HepG2 (cell line): ENCODE data around the gene LOXL4. TPM values are rescaled to one million over a fixed set of nuclear protein-coding genes. Genes with fewer than 3 reads are reported as not detected.

Experiments
- ATAC-seq: fragments of 200-7000 bp; cut with Tn5 transposase; 3 replicates; pipeline ENCODE4 v1.9.1; 2020; ENCODE audit warnings: mild to moderate bottlenecking, moderate library complexity
- BruUV-seq: library from RNA; stranded (reverse); fragments of 400-500 nt; replicated peaks from 2 replicates; lab custom pipeline; 2021; lab: Mats Ljungman, UMichigan
- CTCF ChIA-PET: fragments of 300-600 bp; formaldehyde crosslinking; extraction: SDS; loops from one replicate; lab custom pipeline; 2021; ENCODE audit warnings: low total read pairs, inconsistent platforms, low intra/inter-chr PET ratio; lab: Yijun Ruan, JAX
- POLR2A ChIA-PET: fragments of 350-600 bp; sonication (Branson Sonifier 250); formaldehyde crosslinking; loops from one replicate; lab custom pipeline; 2020; ENCODE audit warnings: antibody characterized with exemption, inconsistent platforms; lab: Yijun Ruan, JAX
- DNase-seq: peaks from one replicate; pipeline ENCODE4 v3.0.0-alpha.2; 2015; ENCODE audit warnings: low spot score
- FAIRE-seq: peaks from 3 replicates; lab custom pipeline; 2011; peaks lifted over from hg19 to GRCh38; lab: Jason Lieb, UNC
- H2AFZ ChIP-seq: one replicate; pipeline ENCODE4 v1.6.1; 2011; ENCODE audit warnings: low read length, inconsistent platforms
- H3K27ac ChIP-seq: fragments of 300-600 bp; 3 replicates; pipeline ENCODE4 v1.8.0; 2011; ENCODE audit warnings: mixed run types, mild to moderate bottlenecking, mixed read lengths, low read length, inconsistent platforms; ENCODE audit not compliant: insufficient read depth; ENCODE audit errors: extremely low read length
- H3K27me3 ChIP-seq, 2 experiments: fragments of 200-600 bp in 1 of 2; 2 replicates in 1 of 2; 3 replicates in 1 of 2; pipeline versions ENCODE4 v1.6.0 to v1.8.0; 2011; ENCODE audit warnings: low read length in 2 of 2, mild to moderate bottlenecking in 2 of 2, moderate library complexity in 2 of 2, inconsistent platforms in 1 of 2; ENCODE audit not compliant: insufficient read depth in 2 of 2, control insufficient read depth in 1 of 2
- H3K36me3 ChIP-seq, 2 experiments: fragments of 200-600 bp in 1 of 2; replicated peaks in 1 of 2; 2 replicates in 1 of 2; 3 replicates in 1 of 2; pipeline versions ENCODE4 v1.5.1 to v1.8.0; 2011; ENCODE audit warnings: low read length in 2 of 2, inconsistent platforms in 1 of 2; ENCODE audit not compliant: insufficient read depth in 2 of 2, control insufficient read depth in 1 of 2
- H3K4me1 ChIP-seq: 2 replicates; pipeline ENCODE4 v1.5.1; 2012; ENCODE audit warnings: low read length, inconsistent platforms; ENCODE audit not compliant: insufficient read depth
- H3K4me2 ChIP-seq: 2 replicates; pipeline ENCODE4 v1.6.0; 2011; ENCODE audit warnings: low read depth, low read length, inconsistent platforms
- H3K4me3 ChIP-seq, 3 experiments: fragments of 200-600 bp in 1 of 3; sonication (generic), shearing (Covaris generic) in 1 of 3; replicated peaks in 1 of 3; 2 replicates each; pipeline ENCODE4 v1.5.1; 2011 to 2016; ENCODE audit warnings: low read length in 3 of 3, inconsistent platforms in 2 of 3, low read depth in 2 of 3, mild to moderate bottlenecking in 2 of 3, control low read depth in 1 of 3, mixed read lengths in 1 of 3; ENCODE audit not compliant: insufficient read depth in 1 of 3
- H3K79me2 ChIP-seq: one replicate; pipeline ENCODE4 v1.6.1; 2011; ENCODE audit warnings: low read length, inconsistent platforms; ENCODE audit not compliant: insufficient read depth
- H3K9ac ChIP-seq: 2 replicates; pipeline ENCODE4 v1.6.0; 2011; ENCODE audit warnings: mild to moderate bottlenecking, low read depth, low read length, inconsistent platforms; ENCODE audit not compliant: insufficient read depth
- H3K9me3 ChIP-seq: 2 replicates; pipeline ENCODE4 v1.5.1; 2012; ENCODE audit warnings: mild to moderate bottlenecking, low read length
- H4K20me1 ChIP-seq: 2 replicates; pipeline ENCODE4 v1.6.0; 2011; ENCODE audit warnings: inconsistent platforms, mild to moderate bottlenecking, low read length, moderate library complexity; ENCODE audit not compliant: insufficient read depth
- DNMT1 ChIP-seq: sonication (generic); formaldehyde crosslinking; IDR thresholded peaks from 2 replicates; pipeline ENCODE4 v1.5.1; 2020; ENCODE audit warnings: mild to moderate bottlenecking, missing genetic modification reagents
- FOXK1 ChIP-seq: sonication (generic); formaldehyde crosslinking; IDR thresholded peaks from 2 replicates; pipeline ENCODE4 v1.4.0; 2020; ENCODE audit warnings: low read depth, missing genetic modification reagents, borderline replicate concordance
- NFE2L2 ChIP-seq: fragments of 150-350 bp; IDR thresholded peaks from 2 replicates; pipeline ENCODE4 v1.6.1; 2014; ENCODE audit warnings: low read length
- REST ChIP-seq, 2 experiments: IDR thresholded peaks; 2 replicates each; pipeline ENCODE4 v1.6.1; 2011 to 2012; ENCODE audit warnings: low read length in 2 of 2, borderline replicate concordance in 1 of 2, low read depth in 1 of 2, mild to moderate bottlenecking in 1 of 2, moderate library complexity in 1 of 2
- THAP7 ChIP-seq: sonication (generic); formaldehyde crosslinking; IDR thresholded peaks from 2 replicates; pipeline ENCODE4 v1.8.1; 2023; ENCODE audit warnings: mild to moderate bottlenecking, missing genetic modification reagents
- WGBS: methylation state at CpG from one replicate; pipeline ENCODE4 v1.1.6; 2017; ENCODE audit warnings: low lambda C conversion rate; 5-methylcytosine and 5-hydroxymethylcytosine counted together
- in situ Hi-C: cut with HindIII; loops from 2 replicates; pipeline ENCODE4 v1.10.0; 2017; ENCODE audit warnings: low pct_unique_long_range_greater_than_20kb; ENCODE audit not compliant: extremely low pct_ligation_motif_present
- intact Hi-C: fragments of 100-400 bp; cut with micrococcal nuclease; formaldehyde crosslinking; loops from one replicate; pipeline ENCODE4 v1.10.0; 2022; ENCODE audit not compliant: unreplicated experiment
- polyA plus RNA-seq, 8 experiments: library from polyadenylated mRNA; depleted of rRNA in 3 of 8; stranded (reverse) in 7 of 8; unstranded in 1 of 8; fragments of >200 nt; fragmentation: Illumina TruSeq in 4 of 8; extraction: Trizol in 4 of 8; gene quantifications; 2 replicates each; pipeline versions ENCODE4 v1.2.1 to v1.2.3, GENCODE V29; 2011 to 2016; ENCODE audit warnings: low read depth in 4 of 8, missing spikeins in 1 of 8, mixed read lengths in 1 of 8; ENCODE audit not compliant: insufficient read depth in 1 of 8
- total RNA-seq, 5 experiments: library from RNA; depleted of rRNA; stranded (reverse); fragments of >200 nt; fragmentation: Illumina TruSeq; extraction: Trizol; gene quantifications; 2 replicates each; pipeline ENCODE4 v1.2.3, GENCODE V29; 2016; ENCODE audit warnings: low read depth in 1 of 5

Gene LOXL4
- total and polyA plus RNA-seq, 2 of the 13 experiments (the other 11 are each of a cell fraction or from before 2014, with no cell fraction given): 8.8 to 21.1 TPM

- no peak for TF ChIP-seq REST (IDR thresholded peaks at IDR 0.05; ENCODE audit: borderline replicate concordance in 1 of 2, low read depth in 1 of 2, low read length in 2 of 2)
These were observed 5.3 kb upstream of the LOXL4 start (continued) for GRCh38 chr10:98273057-98273850.

- no peak for TF ChIP-seq THAP7 (CRISPR knock-in tag)
- TF ChIP-seq NFE2L2: no peak
- no peak for TF ChIP-seq DNMT1 (CRISPR knock-in tag)
- no peak for TF ChIP-seq FOXK1
- no peaks in the 10 kb centered on the region for H3K79me2 ChIP-seq
- ChIA-PET CTCF (no interaction called here), POLR2A (interaction anchor here (1.2 kb wide), 1 partner anchor 138 kb away, joined by 4 read pairs; the partner anchor contains the start of gene R3HCC1L)
- BruUV-seq: no TSS peak
- intact Hi-C loops: no loop called here
- no peaks in the 10 kb centered on the region for H4K20me1 ChIP-seq
- no peak overlapping the region for H3K27ac ChIP-seq
- no peaks in the 10 kb centered on the region for H3K9me3 ChIP-seq
- no peaks in the 10 kb centered on the region for H3K36me3 ChIP-seq
- in situ Hi-C loops: no loop called here
- FAIRE-seq: no peak
- peak overlapping the region; percentile 28 for H3K4me2 ChIP-seq
- no peak overlapping the region for H3K9ac ChIP-seq
- ATAC-seq: no peak
- H3K27me3 ChIP-seq: no peaks in the 10 kb centered on the region; a peak in 1 of 5 replicates
- H3K4me3 ChIP-seq: no peak overlapping the region
- no peak for DNase-seq
- H3K4me1 ChIP-seq: peaks cover 65% of the 10 kb centered on the region
- WGBS: 63% methylated on average over 10 of the region's 10 CpGs
- H2AFZ ChIP-seq: no peak overlapping the region
These were observed 4.7 kb upstream of the LOXL4 start for GRCh38 chr10:98272656-98273055.
